Renal cortical epithelial cell (primary cell): Measurements from ENCODE around the gene PALD1. TPM values are rescaled to one million over a fixed set of nuclear protein-coding genes. Genes with fewer than 3 reads are reported as not detected.

Source experiments
- DNase-seq: peaks from one replicate; pipeline ENCODE4 v3.0.0-alpha.2; 2011; ENCODE audit warnings: low read depth
- total RNA-seq: library from RNA; depleted of rRNA; stranded (reverse); fragments of >200 nt; gene quantifications from 2 replicates; pipeline ENCODE4 v1.2.3, GENCODE V29; 2014

Gene PALD1
- total RNA-seq, 1 donor from 2014 or later = 1.7 TPM

DNA sequence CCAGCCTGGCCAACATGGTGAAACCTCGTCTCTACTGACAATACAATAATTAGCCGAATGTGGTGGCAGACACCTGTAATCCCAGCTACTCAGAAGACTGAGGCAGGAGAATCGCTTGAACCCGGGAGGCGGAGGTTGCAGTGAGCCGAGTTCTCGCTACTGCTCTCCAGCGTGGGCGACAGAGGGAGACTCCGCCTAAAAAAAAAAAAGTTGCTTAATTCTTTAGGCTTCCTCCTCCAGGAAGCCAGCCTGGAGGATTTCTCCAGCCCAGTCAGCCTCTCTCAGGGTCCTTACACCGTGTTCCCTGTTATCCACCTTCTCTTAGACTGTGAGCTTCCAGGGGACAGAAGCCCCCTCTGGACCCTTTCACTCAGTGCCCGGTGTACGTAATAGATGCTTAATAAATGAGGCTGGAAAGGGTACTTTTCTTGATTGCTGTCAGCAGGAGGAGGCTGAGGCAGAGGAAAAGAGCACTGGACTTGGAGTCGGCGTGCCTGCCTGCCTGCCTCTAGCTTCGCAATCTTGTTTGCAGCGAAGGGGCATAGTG, 20.7 kb upstream of the PALD1 start:
- DNase-seq = no peak

DNA sequence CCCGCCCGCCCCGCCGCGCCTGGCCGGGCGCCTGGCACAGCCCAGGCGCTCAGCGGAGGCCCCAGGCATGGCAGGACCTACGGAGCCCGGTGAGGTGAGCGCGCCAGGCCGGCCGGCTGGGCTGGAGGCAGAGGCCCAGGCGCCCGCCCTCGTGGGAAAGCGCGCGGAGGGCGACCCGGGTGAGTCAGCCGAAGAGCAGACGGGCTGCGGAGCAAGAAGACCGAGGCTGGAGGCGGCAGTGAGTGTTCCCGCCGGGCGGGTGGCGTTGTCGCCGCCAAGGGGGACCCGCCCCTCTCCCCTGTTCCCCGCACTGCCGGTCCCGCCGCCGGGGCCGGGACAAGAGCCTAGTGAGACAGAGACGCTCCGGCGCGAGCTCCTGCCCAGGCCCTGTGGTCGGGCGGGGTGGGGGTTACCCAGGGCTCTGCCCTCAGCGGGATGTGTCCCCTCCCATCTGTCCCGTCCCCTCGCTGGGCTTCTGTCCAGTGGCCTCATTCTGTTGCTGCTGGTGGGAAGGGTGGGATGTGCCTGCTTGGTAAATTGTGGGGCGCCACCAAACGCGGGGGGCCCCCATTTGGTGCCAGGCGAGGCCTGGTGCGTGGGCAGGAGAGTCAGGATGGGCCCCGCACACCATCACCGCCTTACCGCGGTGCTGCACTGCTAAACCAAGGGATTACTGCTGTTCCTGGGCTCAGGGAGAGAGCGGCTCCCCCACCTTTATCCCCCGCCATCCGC, 20.1 kb upstream of the PALD1 start:
- peak; percentile 53 for DNase-seq

DNA sequence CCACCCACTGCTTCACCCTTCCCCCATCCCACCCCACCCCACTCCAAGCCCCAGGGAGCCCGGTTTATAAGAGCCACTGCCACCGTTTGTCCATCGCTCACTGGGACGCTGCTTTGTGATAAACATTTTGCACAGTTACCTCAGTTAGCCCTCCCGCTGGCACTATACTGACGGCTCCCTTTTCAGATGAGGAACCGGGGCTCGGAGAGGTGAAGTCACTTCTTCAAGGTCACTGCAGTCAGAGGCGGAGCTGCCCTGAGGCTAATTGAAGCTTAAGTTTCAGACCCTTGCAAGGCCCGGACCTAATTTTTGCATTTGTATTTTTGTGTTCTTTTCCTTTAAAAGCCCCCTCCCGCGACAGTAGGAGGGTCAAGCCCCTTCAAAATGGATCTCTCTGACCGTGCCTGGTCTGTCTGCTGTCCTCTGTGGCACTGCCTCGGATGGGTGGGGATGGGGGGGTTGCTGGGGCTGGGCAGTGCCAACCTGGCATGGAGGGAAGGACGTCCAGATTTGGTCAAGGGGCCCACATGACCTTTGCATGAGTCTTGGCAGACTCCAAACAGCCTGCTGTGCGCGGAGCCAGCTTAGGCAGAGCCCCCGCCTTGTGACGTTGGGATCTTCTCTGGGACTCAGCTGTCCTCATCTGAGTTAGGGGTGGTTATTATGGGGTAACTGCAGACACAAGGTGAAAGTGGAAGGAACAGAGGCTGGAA, 19.4 kb upstream of the PALD1 start:
- no peak for DNase-seq

DNA sequence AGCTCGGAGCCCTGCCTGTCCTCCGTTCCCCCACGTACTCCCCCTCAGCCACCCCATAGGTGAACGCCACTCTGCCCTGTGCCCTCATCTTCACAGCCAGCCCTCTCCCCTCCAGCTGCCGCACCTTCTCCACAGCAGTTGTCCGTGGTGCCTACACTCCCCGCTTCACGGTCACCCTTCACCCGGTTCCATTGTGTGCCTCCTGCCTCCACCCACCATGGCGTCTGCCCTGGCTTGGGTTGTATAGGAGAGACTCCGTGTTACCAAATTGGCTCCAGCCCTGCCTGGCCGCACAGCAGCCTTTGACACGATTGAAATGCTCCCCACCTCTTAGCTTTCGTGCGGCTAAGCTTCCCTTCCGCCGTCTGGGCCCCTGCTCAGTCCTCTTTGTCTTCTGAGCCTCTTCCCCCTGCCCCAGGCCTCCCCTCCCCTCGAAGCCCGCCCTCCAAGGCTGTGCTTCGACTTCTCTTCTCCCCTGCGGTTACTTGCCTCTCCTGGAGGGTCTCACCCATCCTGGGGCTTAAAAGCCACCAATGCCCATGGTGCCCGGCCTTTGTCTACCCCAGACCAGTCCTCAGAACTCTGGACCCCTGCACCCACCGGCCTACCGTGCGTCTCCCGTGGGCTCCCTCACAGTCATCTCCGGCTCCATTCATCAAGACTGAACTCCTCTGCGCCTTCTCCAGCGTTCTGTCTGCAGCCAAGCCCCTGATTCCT, 18.6 kb upstream of the PALD1 start:
- no peak for DNase-seq

DNA sequence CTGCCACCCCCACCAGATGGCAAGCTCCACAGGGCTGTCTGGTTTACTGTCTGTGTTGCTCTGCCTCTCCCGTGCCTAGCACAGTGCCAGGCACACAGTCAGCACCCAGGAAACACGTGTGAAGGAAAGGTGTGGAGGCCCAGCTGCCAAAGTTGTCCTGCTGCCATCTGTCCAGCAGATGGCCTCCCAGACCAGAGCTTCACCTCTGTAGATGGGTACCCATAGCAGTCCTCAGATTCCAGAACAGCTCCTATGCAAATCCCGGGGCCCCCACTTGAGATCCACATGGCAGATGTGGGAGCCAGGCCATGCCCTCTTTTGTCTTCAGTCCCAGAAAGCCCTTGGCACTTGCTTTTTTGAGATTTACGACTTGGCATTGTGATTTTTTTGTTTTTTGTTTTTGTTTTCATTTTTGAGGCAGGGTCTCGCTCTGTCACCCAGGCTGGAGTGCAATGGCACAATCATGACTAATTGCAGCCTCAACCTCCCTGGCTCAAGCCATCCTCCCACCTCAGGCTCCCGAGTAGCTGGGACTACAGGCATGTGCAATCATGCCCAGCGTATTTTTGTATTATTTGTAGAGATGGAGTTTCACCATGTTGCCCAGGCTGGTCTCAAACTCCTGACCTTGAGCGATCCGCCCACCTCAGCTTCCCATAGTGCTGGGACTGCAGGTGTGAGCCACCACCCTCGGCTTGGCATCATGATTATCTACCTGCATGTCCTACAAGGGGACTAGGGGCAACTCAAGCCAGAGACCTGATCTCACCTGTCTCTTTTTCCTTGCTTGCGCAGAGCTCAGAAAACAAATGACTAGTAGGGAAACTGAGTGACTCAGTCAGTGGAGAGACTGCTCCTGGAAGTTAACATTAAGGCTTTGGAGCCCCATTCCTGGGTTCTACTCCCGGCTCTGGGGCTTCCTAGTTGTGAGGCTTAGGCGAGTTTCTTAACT, 16.9 kb upstream of the PALD1 start:
- peak; percentile 38 for DNase-seq

DNA sequence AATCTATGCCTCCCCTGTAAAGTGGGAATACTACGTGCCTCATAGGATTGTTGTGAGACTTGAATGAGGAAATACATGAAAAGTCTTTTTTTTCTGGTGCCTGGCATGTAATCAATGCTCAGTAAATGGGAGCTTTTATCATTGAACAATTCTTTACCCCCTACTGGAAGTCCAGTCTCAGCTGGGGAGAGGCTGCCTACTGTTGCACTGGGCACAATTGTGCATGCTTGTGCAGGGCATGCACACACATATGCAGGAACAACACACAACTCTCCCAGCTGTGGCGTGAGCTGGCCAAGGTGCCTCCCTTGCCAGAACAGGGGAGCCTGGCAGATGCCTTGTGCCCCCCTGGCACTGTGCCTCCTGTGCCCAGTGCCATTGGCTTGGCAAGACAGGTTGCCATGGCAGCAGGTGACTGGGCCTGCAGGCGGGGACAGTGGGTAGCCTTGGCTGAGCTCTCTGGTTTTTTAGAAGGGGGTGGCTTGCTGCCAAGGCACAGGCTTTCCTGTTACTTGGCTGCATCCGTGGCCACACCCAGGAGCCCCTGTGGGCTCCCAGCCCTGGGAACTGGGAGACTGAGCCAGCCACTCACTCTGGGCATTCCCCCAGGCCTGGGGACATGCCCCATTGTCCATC, 16.1 kb upstream of the PALD1 start:
- DNase-seq = peak; percentile 49

DNA sequence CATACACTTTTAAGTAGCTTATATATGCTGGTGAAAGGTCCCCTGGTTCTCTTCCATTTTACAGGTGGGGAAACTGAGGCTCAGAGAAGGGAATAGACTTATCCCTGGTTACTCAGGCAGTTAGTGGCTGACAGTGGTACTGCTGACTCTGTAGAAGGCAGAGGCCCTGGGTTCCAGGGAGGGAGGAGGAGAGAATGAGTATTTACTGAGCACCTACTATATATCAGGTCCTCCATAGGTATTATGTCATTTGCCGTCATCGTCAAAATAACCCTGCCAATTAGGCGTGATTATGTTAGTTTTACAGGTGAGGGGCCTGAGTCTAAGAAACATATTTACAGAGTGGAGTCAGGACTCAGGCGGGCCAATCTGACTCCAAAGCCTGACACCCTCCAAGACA, 13.3 kb upstream of the PALD1 start:
- DNase-seq = no peak

DNA sequence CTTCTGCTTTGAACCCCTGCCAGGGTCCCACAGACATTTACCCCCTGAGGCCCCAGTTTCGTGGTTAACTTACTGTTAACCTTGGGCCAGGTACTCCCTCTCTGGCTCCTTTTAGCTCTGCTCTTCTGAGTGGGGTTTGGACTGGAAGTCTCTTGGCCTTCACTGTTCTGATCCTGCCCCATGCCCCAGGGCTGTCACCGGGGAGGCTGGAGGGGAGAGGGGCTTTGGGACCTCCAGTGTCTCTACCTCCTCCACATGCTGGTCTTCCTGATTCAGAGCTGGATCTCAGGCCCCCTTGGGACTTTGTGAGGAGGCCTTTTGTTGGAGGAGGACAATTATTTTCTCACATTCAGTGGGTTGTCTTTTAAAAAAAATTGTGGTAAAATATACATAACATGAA, 12.7 kb upstream of the PALD1 start:
- DNase-seq = no peak

DNA sequence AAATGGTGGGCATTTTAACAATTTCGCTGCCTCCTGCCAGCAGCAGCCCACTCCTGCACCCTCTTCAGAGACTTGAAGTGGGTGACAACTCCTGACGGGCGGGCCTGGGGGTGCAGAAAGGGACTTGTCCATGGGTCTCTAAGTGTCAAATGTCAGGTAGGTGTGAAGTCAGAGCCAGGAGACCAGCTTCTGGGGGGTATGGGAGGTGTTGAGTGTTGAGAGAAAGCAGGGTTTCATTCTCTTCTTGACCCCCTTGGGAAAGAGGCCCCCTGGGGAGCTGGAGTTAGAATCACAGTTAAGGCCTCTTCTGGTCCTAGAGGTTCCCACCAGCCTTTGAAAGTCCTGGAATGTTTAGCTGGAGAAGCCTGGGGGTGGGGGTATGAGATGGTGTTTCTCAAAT, 11.6 kb upstream of the PALD1 start:
- no peak for DNase-seq

DNA sequence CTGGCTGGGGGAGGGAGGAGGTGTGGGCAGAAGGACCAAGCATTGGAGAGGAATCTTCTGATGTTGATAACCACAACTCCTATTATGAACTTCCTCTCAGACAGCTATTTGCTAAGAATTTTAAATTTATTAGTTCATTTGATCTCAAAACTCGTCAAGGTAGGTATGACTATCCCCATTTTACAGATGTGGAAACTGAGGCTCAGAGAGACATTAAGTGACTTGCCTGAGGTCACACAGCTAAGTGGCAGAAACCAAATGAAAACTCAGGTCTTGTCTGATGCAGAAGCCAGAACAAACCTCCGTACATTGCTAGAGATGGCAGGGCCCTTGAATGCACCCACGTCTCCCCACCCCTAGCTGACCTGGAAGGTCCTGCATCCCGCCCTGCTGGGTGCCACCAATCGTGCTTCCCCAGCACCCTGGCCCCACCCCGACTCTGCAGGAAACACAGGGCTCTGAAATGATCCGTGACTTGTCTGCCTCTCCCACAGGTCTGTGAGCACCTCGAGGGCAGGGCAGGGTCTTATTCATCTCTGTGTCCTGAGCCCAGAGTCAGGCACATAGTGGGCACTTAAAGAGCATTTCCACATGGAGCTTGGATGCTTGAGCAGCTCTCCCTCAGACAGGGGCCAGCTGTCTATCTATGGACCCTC, 5.6 kb upstream of the PALD1 start:
- no peak for DNase-seq

DNA sequence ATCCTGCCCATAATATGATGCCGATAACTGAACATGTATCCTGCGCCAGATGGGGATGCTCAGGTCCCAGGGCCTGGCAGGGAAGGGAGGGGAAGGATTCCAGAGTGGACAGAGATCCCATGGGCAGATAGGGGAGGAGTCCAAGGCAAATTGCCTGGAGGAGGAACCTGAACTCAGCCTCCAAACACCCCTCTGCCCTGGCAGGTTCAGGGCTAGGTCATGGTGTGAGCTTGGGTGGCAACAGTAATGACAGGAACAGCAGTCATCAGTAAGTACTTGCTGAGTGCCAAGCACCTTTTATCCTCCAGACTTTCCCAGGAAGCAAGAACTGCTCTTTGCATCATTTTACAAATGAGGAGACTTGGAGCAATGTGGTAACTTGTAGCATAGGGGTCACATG, 3.8 kb upstream of the PALD1 start:
- DNase-seq = no peak

DNA sequence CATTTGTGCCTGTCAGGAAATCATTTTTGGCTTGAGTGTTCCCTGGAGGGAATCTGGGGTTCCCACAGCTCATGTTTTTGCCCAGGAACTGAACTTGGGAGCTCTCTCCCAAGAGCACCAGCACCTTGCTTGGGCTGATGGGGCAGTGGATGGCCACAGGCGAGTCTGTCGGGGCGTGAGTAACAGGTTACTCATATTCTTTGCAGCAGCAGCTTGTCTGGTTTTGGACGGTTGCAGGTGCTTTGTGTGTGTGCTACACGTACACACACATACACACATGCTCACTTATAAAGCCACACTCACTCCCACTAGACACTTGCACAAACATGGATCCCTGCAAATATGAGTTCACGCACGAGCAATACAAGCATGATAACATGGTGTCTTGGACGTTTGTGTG, 2.9 kb upstream of the PALD1 start:
- peak; percentile 67 for DNase-seq

DNA sequence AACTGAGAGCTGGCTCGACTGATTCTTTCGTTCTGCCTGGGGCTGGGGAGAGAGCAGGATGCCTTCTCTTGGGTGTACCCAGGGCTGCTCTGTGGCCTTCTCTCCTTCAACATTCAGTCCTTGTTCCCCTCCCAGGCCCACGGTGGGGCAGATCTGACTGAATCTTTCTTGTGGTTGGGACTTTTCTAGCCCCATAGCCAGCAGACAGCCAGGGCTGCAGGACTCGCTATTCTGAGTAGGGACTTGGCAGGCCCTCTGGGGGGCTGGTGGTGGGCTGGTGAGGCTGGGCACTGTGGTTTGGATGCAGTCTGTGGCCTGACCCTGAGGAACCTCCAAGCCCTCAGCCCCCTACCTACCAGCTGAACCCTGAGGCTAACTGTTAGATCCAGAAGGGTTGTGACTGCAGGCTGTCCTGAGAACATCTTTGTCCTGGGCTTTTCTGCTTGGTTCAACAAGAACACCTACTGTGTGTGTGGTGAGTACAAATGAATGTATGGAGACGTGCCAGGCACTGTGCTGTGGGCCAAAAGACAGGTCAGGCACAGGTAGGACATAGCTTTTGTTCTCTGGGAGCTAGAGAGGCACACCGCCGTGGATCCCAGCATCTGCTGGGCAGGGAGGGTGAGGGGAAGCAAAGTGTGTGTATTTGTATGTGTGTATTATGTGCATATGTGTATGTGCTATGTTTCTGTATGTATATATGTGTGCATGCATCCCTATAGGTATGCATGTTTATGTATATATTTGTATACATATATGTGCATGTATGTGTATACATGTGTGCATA, 2.1 kb upstream of the PALD1 start:
- no peak for DNase-seq

DNA sequence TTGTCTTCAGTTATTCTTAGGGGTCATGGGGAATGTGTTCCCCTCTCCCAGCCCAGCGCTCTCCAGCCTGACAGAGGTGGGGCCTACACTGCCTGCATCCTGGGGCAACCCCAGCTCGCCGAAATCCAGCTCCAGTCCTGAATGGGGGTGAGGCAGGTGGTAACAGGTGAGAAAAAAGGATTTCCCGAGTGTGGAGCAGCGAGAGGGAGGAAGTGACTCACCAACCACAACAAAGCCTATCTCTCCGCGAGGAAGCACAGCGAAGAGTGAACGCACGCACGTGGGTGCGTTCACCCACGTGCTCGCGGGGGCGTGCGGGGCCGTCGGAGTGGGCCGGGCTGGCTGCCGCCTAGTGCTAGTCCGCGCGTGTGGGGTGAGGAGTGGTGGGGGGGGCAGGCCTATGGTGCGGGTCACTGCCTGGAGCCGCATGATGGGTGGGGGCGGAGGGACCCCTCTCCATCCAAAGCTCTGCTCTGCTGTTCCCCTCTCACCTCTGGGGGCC, 855 bp upstream of the PALD1 start:
- DNase-seq = peak; percentile 52

DNA sequence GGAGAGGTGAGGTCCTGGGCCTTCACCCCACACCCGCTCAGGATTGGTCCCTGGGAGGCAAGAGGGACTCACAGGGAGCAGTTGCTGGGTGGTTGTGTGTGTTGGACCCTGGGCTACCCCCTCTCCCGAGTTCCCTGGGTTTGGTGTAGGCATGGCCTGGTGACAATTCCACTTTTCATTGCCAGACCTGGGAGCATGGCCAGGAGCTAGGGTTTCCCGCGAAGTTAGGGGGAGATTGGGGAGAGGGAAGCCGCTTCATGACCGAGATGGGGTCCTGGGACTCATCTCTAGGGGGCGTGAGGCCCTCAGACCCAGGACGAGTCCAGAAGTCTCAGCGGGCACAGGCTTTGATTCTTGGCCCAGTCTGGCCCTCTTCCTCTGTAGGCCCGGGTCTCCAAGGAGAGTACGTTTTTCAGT, 606 bp downstream of the PALD1 start:
- no peak for DNase-seq

DNA sequence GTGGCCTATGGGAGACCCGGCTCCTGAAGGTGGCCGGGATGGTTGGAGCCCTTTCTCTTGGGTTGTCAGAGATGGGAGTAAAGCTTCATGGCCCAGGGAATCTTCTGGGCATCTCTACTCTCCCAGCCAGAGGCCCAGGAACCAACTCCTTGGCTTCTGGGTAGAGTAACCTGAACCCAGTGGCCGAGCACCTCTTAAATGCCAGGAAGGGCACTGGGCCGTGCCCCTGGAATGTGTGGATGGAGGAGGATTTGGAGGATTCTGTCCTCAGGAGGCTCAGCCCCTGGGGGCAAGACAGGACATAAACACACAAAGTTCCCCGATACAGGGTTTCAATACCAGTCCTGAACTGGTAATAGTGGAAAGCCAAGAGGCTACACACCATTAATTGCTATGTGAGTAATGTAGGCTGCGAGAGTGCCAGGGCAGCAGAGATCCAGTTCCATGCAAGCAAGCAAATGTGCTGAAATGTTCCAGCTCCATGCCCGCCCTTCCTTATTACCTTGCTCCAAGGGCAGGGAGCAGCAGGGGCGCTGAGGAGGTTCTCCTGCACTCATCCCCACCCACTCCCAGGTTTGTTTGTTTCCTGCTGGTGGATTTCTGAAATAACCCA, 1.2 kb downstream of the PALD1 start:
- DNase-seq = peak; percentile 79

DNA sequence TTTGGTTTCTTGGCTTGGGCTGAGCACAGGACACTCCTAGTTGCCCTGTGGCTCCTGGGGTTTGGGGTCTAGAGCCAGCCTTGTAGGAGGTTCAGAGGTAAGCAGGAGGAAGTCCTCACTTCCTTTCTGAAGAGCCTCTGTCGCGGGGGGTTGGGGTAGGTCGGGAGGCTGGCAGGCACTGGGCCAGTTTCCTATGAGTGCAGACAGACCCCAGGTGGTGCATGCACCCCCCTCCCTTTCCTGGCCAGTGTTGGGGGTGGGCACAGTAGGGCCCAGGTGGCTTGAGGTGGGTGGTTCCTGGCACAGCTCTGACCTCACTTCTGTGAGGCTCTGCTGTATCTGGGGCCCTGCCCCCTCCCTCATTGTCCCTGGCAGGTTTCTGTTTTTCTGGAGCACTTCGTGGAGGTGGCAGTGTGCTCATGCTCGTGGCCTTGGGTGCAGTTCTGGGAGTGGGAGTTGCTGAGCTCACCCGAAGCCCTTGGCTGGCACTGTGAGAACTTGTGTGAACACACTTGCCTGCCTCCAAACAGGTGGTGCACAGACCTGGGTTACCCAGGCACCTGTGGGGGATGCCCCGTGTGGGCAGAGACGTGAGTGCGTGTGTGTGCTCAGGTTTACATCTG, 1.8 kb downstream of the PALD1 start:
- no peak for DNase-seq

DNA sequence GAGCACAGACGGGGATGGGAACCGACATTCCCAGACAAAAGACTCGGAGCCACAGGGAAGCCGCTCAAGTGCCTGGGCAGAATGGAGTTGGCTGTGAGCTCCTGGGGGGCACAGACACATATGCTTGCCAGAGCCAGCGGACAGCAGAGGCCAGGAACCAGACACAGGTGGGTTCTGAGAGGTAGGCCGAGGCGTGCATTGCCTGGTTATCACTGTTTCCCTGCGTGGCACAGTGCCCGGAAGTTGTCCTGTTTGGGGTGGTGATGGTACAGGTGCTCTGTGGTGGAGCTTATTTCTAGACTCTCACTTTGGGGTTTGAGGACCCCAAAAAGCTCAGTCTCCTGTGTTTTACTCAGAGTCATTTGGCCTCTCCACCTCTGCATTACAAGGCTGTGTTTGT, 2.5 kb downstream of the PALD1 start:
- DNase-seq = no peak
